HG02884 (cell line): ENCODE results near the gene FGFRL1.
"Not testable (repeated sequence)": the region's sequence is repeated elsewhere in the genome, so short reads cannot be mapped to it uniquely, and the experiment has no call there.

ENCODE experiments used
- ATAC-seq: cut with Tn5 transposase; IDR thresholded peaks from one replicate; pipeline ENCODE4 v1.9.1; 2021; ENCODE audit warnings: mild to moderate bottlenecking, moderate library complexity; ENCODE audit not compliant: unreplicated experiment

FGFRL1 gene

GRCh38 chr4:1048773-1049590, 37.6 kb downstream of the FGFRL1 start:
- ATAC-seq = no peak

- ATAC-seq = no peak
These were observed 38.1 kb downstream of the FGFRL1 start for GRCh38 chr4:1049591-1049905.

GRCh38 chr4:1050486-1051213, 39.2 kb downstream of the FGFRL1 start:
- no peak for ATAC-seq

- ATAC-seq = no peak
These were observed 40.0 kb downstream of the FGFRL1 start for GRCh38 chr4:1051472-1051871.

- no peak for ATAC-seq
These were observed 40.8 kb downstream of the FGFRL1 start for GRCh38 chr4:1052231-1052671.

- no peak for ATAC-seq
These were observed 41.7 kb downstream of the FGFRL1 start for GRCh38 chr4:1053080-1053661.

GRCh38 chr4:1053891-1054290, 42.5 kb downstream of the FGFRL1 start:
- ATAC-seq = not testable (repeated sequence)

GRCh38 chr4:1054696-1055242, 43.3 kb downstream of the FGFRL1 start:
- ATAC-seq = not testable (repeated sequence)

GRCh38 chr4:1055243-1055701, 43.8 kb downstream of the FGFRL1 start:
- not testable (repeated sequence) for ATAC-seq

GRCh38 chr4:1055721-1056590, 44.5 kb downstream of the FGFRL1 start:
- ATAC-seq = no peak

- no peak for ATAC-seq
These were observed 45.4 kb downstream of the FGFRL1 start for GRCh38 chr4:1056671-1057402.

GRCh38 chr4:1057403-1057745, 45.9 kb downstream of the FGFRL1 start:
- no peak for ATAC-seq

GRCh38 chr4:1058198-1058996, 47.0 kb downstream of the FGFRL1 start:
- ATAC-seq = no peak

GRCh38 chr4:1058997-1059665, 47.7 kb downstream of the FGFRL1 start:
- ATAC-seq = no peak

GRCh38 chr4:1060121-1060520, 48.7 kb downstream of the FGFRL1 start:
- no peak for ATAC-seq

- ATAC-seq = no peak
These were observed 49.2 kb downstream of the FGFRL1 start for GRCh38 chr4:1060621-1061020.

- no peak for ATAC-seq
These were observed 49.8 kb downstream of the FGFRL1 start for GRCh38 chr4:1061056-1061700.

GRCh38 chr4:1061760-1062159, 50.3 kb downstream of the FGFRL1 start:
- no peak for ATAC-seq
